KMS-11 (cell line): Measurements from ENCODE around the gene ARHGAP42.
A peak's percentile ranks its signal among the peaks of the same experiment; 100 is the strongest.

Source experiments
- H2AFZ ChIP-seq: fragments of 200-600 bp; sonication (generic); 2 replicates; pipeline ENCODE4 v1.6.1; 2016; ENCODE audit warnings: antibody characterized with exemption, mixed run types, low read depth
- H3K27ac ChIP-seq: fragments of 200-600 bp; sonication (generic); 2 replicates; pipeline ENCODE4 v1.6.1; 2016; ENCODE audit warnings: mild to moderate bottlenecking, mixed run types
- H3K27me3 ChIP-seq: fragments of 200-600 bp; sonication (generic); 2 replicates; pipeline ENCODE4 v1.6.1; 2017; ENCODE audit warnings: mild to moderate bottlenecking, low read depth, mixed run types, moderate library complexity; ENCODE audit not compliant: insufficient read depth
- H3K36me3 ChIP-seq: fragments of 200-600 bp; sonication (generic); 2 replicates; pipeline ENCODE4 v1.6.1; 2017; ENCODE audit warnings: mild to moderate bottlenecking, mixed run types; ENCODE audit not compliant: insufficient read depth
- H3K4me1 ChIP-seq: fragments of 200-600 bp; sonication (generic); 2 replicates; pipeline ENCODE4 v1.6.1; 2016; ENCODE audit warnings: mild to moderate bottlenecking, low read depth, mixed run types; ENCODE audit not compliant: poor library complexity, severe bottlenecking
- H3K4me2 ChIP-seq: fragments of 200-600 bp; sonication (generic); 2 replicates; pipeline ENCODE4 v1.7.0; 2016; ENCODE audit warnings: mild to moderate bottlenecking, mixed run types
- H3K4me3 ChIP-seq: fragments of 200-600 bp; sonication (generic); IDR thresholded peaks from 2 replicates; pipeline ENCODE4 v1.6.1; 2017; ENCODE audit warnings: low read depth, low read length, mixed read lengths; ENCODE audit not compliant: insufficient read depth
- H3K79me2 ChIP-seq: fragments of 200-600 bp; sonication (generic); 2 replicates; pipeline ENCODE4 v1.6.1; 2016; ENCODE audit warnings: low read depth, mixed run types; ENCODE audit not compliant: insufficient read depth
- H3K9ac ChIP-seq: fragments of 200-600 bp; sonication (generic); 2 replicates; pipeline ENCODE4 v1.6.1; 2016; ENCODE audit warnings: mild to moderate bottlenecking, mixed run types
- H4K20me1 ChIP-seq: fragments of 200-600 bp; sonication (generic); 2 replicates; pipeline ENCODE4 v1.6.1; 2016; ENCODE audit warnings: mild to moderate bottlenecking, mixed run types; ENCODE audit not compliant: insufficient read depth
- TF ChIP-seq, protein P1 (sequence below): fragments of 200-600 bp; sonication (generic); conservative IDR thresholded peaks from 2 replicates; pipeline ENCODE4 v1.6.1; 2017; ENCODE audit warnings: low read depth, mild to moderate bottlenecking, antibody characterized with exemption, low read length, moderate library complexity, mixed read lengths

The ARHGAP42 gene

DNA sequence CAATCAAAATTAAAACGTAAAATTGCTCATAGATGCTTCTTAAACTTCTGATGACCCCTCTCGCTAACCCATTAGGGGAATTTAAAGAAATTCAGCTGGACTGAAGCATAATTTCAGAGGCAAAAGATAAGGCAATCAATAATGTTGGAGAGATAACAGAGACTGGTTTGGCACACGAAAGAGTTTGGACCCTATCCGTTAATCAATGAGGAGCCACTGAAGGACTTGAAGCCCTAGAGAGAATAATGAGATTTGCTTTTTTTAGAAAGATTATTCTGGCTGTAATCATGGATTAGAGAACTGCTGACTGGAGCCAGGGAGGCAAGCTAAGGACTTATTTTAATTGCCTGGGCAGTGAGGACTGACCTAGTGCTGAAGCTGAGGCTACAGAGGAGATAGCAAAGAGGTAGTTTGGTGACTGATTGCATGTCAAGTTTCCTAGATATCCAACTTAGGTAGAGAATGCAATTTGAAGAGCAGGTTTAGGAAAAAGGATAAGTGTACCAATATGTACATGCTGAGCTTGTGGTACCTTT is 11.9 kb upstream of the ARHGAP42 start:
- no peaks in the 10 kb centered on the region for H4K20me1 ChIP-seq
- H3K79me2 ChIP-seq: no peaks in the 10 kb centered on the region
- no peaks in the 10 kb centered on the region for H3K27me3 ChIP-seq
- peaks cover 15% of the 10 kb centered on the region for H3K4me1 ChIP-seq
- TF ChIP-seq, protein P1, sequence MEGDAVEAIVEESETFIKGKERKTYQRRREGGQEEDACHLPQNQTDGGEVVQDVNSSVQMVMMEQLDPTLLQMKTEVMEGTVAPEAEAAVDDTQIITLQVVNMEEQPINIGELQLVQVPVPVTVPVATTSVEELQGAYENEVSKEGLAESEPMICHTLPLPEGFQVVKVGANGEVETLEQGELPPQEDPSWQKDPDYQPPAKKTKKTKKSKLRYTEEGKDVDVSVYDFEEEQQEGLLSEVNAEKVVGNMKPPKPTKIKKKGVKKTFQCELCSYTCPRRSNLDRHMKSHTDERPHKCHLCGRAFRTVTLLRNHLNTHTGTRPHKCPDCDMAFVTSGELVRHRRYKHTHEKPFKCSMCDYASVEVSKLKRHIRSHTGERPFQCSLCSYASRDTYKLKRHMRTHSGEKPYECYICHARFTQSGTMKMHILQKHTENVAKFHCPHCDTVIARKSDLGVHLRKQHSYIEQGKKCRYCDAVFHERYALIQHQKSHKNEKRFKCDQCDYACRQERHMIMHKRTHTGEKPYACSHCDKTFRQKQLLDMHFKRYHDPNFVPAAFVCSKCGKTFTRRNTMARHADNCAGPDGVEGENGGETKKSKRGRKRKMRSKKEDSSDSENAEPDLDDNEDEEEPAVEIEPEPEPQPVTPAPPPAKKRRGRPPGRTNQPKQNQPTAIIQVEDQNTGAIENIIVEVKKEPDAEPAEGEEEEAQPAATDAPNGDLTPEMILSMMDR: no peak
- no peak overlapping the region for H3K27ac ChIP-seq
- no peak overlapping the region for H3K9ac ChIP-seq
- H3K4me2 ChIP-seq: no peak overlapping the region
- H3K36me3 ChIP-seq: no peaks in the 10 kb centered on the region
- H2AFZ ChIP-seq: no peak overlapping the region
- no peak overlapping the region for H3K4me3 ChIP-seq

DNA sequence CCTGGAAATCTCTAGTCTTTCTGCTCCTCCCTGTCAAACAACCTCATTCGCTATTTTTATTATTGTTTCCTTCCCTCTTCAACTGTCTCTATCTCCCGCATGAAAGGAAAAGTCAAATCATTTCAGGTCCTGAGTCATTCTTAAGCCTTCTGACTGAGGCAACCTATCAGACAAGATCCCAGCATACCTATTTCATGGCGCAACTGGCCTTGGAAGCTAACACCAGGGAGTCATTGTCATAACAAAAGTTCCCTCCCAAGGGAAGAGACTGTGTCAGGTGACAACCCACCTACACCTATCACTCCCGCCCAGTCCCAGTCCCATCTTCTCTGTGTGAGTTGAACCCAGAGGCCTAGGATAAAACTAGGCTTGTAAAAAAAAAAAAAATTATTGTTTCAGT is 10.2 kb upstream of the ARHGAP42 start:
- H3K4me2 ChIP-seq: no peak overlapping the region
- H3K27me3 ChIP-seq: no peaks in the 10 kb centered on the region
- H3K4me1 ChIP-seq: peaks cover 32% of the 10 kb centered on the region
- H3K4me3 ChIP-seq: no peak overlapping the region
- H4K20me1 ChIP-seq: no peaks in the 10 kb centered on the region
- H2AFZ ChIP-seq: no peak overlapping the region
- H3K27ac ChIP-seq: no peak overlapping the region
- TF ChIP-seq, protein P1: no peak
- H3K9ac ChIP-seq: no peak overlapping the region
- H3K79me2 ChIP-seq: no peaks in the 10 kb centered on the region
- H3K36me3 ChIP-seq: no peaks in the 10 kb centered on the region

DNA sequence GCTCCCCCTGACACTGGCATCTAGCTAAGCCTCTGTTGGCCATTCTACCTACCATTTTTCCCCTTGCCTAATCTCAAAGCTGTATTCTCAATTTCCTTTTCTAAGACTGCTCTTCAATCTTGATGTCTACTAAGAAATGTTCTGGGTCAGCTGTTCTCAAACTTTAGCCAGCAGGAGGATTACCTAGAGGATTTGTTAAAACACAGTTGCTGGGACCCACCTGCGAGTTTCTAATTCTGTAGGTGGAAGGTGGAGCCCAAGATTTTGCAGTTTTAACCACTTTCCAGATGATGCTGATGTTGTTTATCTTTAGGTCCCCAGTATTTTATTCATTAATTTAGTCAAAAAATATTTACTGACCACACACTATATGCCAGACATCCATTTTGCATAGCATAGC is 9.3 kb upstream of the ARHGAP42 start:
- TF ChIP-seq, protein P1: no peak
- Histone ChIP-seq H3K4me2 (peak overlapping the region; percentile 5; the same call in 1 of the 2 replicates), H3K4me1 (peaks cover 41% of the 10 kb centered on the region), H3K9ac (no peak overlapping the region), H3K4me3 (no peak overlapping the region), H3K27ac (peak overlapping the region; percentile 24; the same call in 1 of the 2 replicates), H3K36me3 (no peaks in the 10 kb centered on the region), H3K27me3 (no peaks in the 10 kb centered on the region), H3K79me2 (no peaks in the 10 kb centered on the region), H4K20me1 (no peaks in the 10 kb centered on the region), H2AFZ (no peak overlapping the region)

DNA sequence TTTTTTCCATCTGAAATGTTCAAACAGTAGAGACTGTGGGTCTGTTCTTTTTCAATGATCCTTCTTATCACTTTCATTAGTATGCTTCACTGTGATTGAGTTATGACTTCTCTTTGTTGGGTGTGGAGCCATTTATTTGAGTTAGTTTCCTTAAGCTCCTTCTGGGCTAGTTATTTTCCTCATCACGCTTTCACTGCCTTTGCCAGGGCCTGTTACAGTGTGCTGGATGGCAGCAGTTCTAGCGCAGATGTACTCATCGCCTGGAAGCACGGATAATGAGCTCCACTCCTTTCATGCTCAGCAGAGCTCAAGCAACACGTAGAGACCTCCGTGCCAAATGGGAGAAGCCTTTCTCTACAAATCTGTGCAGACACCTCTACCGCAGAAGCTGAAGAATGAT is 7.0 kb upstream of the ARHGAP42 start:
- TF ChIP-seq, protein P1: no peak
- no peaks in the 10 kb centered on the region for H4K20me1 ChIP-seq
- no peak overlapping the region for H3K4me2 ChIP-seq
- no peaks in the 10 kb centered on the region for H3K36me3 ChIP-seq
- no peaks in the 10 kb centered on the region for H3K79me2 ChIP-seq
- peaks cover 64% of the 10 kb centered on the region for H3K4me1 ChIP-seq
- no peak overlapping the region for H3K9ac ChIP-seq
- no peaks in the 10 kb centered on the region for H3K27me3 ChIP-seq
- no peak overlapping the region for H3K27ac ChIP-seq
- H3K4me3 ChIP-seq: no peak overlapping the region
- no peak overlapping the region for H2AFZ ChIP-seq
